ENCODE data around the gene PPME1.

GRCh38 chr11:74123008-74123448 lies 48.1 kb upstream of the PPME1 start:
- TF ChIP-seq CTCF (IDR thresholded peaks at IDR 0.05) (no peak), POLR2AphosphoS5 (IDR thresholded peaks at IDR 0.05) (no peak), POLR2A (IDR thresholded peaks at IDR 0.05) (no peak), EP300 (IDR thresholded peaks at IDR 0.05) (no peak)

Measured in upper lobe of left lung (tissue), 4 donors.